Endothelial cell of umbilical vein (primary cell): ENCODE results near the gene ETAA1. TPM values are rescaled to one million over a fixed set of nuclear protein-coding genes. Genes with fewer than 3 reads are reported as not detected.

ENCODE experiments used
- BruUV-seq: library from RNA; stranded (reverse); fragments of 400-500 nt; replicated peaks from 2 replicates; lab custom pipeline; 2021; lab: Mats Ljungman, UMichigan
- CTCF ChIA-PET: fragments of 300-600, 350-600 bp; sonication (Branson Sonifier 250); formaldehyde crosslinking; loops from one replicate; lab custom pipeline; 2021; ENCODE audit warnings: antibody characterized with exemption, inconsistent platforms; lab: Charles Lee
- POLR2A ChIA-PET: fragments of 300-600, 350-600 bp; sonication (Branson Sonifier 250); formaldehyde crosslinking; loops from one replicate; lab custom pipeline; 2021; ENCODE audit warnings: antibody characterized with exemption, inconsistent platforms; lab: Charles Lee
- DNase-seq: peaks from one replicate; pipeline ENCODE4 v3.0.0-alpha.2; 2011; ENCODE audit warnings: low read depth, low spot score
- FAIRE-seq: peaks from 2 replicates; lab custom pipeline; 2011; peaks lifted over from hg19 to GRCh38; lab: Jason Lieb, UNC
- H2AFZ ChIP-seq: 2 replicates; pipeline ENCODE4 v1.6.0; 2012; ENCODE audit warnings: low read depth, low read length, control low read depth, inconsistent platforms
- H3K27ac ChIP-seq: 2 replicates; pipeline ENCODE4 v1.5.1; 2011; ENCODE audit warnings: low read depth, mild to moderate bottlenecking, control low read depth, low read length, moderate library complexity; ENCODE audit not compliant: insufficient read depth
- H3K27me3 ChIP-seq, 2 experiments: 2 replicates each; pipeline versions ENCODE4 v1.6.0 to v1.6.1; 2011; ENCODE audit warnings: low read length in 2 of 2, mixed read lengths in 1 of 2; ENCODE audit not compliant: control insufficient read depth in 2 of 2, insufficient read depth in 2 of 2
- H3K36me3 ChIP-seq, 2 experiments: 2 replicates in 1 of 2; 3 replicates in 1 of 2; pipeline ENCODE4 v1.5.1; 2011; ENCODE audit warnings: low read length in 2 of 2, mild to moderate bottlenecking in 1 of 2, moderate library complexity in 1 of 2; ENCODE audit not compliant: control insufficient read depth in 2 of 2, insufficient read depth in 2 of 2; ENCODE audit errors: extremely low read depth in 1 of 2
- H3K4me1 ChIP-seq: 3 replicates; pipeline ENCODE4 v1.5.1; 2011; ENCODE audit warnings: mild to moderate bottlenecking, low read length; ENCODE audit not compliant: control insufficient read depth, insufficient read depth; ENCODE audit errors: extremely low read depth
- H3K4me2 ChIP-seq: 2 replicates; pipeline ENCODE4 v1.6.1; 2011; ENCODE audit warnings: low read length, control low read depth, mixed read lengths; ENCODE audit not compliant: insufficient read depth
- H3K4me3 ChIP-seq, 3 experiments: fragments of 200-600 bp in 1 of 3; sonication (generic), shearing (Covaris generic) in 1 of 3; replicated peaks in 1 of 3; 2 replicates each; pipeline ENCODE4 v1.5.1; 2011 to 2016; ENCODE audit warnings: control low read depth in 3 of 3, low read length in 3 of 3, mild to moderate bottlenecking in 2 of 3, inconsistent platforms in 1 of 3, low read depth in 1 of 3, moderate library complexity in 1 of 3; ENCODE audit not compliant: insufficient read depth in 1 of 3
- H3K79me2 ChIP-seq: 2 replicates; pipeline ENCODE4 v1.6.0; 2012; ENCODE audit warnings: low read length, inconsistent platforms; ENCODE audit not compliant: control insufficient read depth, insufficient read depth
- H3K9ac ChIP-seq: replicated peaks from 2 replicates; pipeline ENCODE3; 2011; ENCODE audit warnings: low read length, control low read depth; ENCODE audit not compliant: insufficient read depth; ENCODE audit errors: extremely low read depth
- H3K9me1 ChIP-seq: replicated peaks from 3 replicates; pipeline ENCODE4 v1.6.0; 2011; ENCODE audit warnings: mild to moderate bottlenecking, low read length; ENCODE audit not compliant: control insufficient read depth, insufficient read depth; ENCODE audit errors: extremely low read depth
- H3K9me3 ChIP-seq: replicated peaks from 2 replicates; pipeline ENCODE4 v1.5.1; 2012; ENCODE audit warnings: low read length, inconsistent platforms; ENCODE audit not compliant: control insufficient read depth, insufficient read depth
- H4K20me1 ChIP-seq: replicated peaks from 2 replicates; pipeline ENCODE3; 2011; ENCODE audit warnings: mild to moderate bottlenecking, low read length; ENCODE audit not compliant: control insufficient read depth, insufficient read depth; ENCODE audit errors: extremely low read depth
- EZH2 ChIP-seq: IDR thresholded peaks from 2 replicates; pipeline ENCODE4 v1.6.1; 2012; ENCODE audit warnings: borderline replicate concordance, low read depth, mild to moderate bottlenecking, moderate library complexity, low read length, inconsistent platforms; ENCODE audit not compliant: severe bottlenecking
- FOS ChIP-seq: IDR thresholded peaks from 2 replicates; pipeline ENCODE4 v1.6.1; 2011; ENCODE audit warnings: mild to moderate bottlenecking, low read length, moderate library complexity, borderline replicate concordance; ENCODE audit not compliant: insufficient read depth
- GATA2 ChIP-seq: IDR thresholded peaks from 2 replicates; pipeline ENCODE4 v1.7.0; 2011; ENCODE audit warnings: low read depth, mild to moderate bottlenecking, moderate library complexity, mixed read lengths, low read length; ENCODE audit not compliant: insufficient read length, insufficient read depth
- JUN ChIP-seq: IDR thresholded peaks from 2 replicates; pipeline ENCODE4 v1.6.1; 2011; ENCODE audit warnings: borderline replicate concordance, low read depth; ENCODE audit not compliant: insufficient read length, insufficient read depth
- MYC ChIP-seq: IDR thresholded peaks from one replicate; pipeline ENCODE4 v1.6.1; 2011; ENCODE audit warnings: mild to moderate bottlenecking, low read depth, low read length
- POLR2A ChIP-seq: IDR thresholded peaks from 2 replicates; pipeline ENCODE4 v1.6.1; 2012; ENCODE audit warnings: low read depth, mild to moderate bottlenecking, control low read depth, low read length
- POLR2AphosphoS5 ChIP-seq: IDR thresholded peaks from 2 replicates; pipeline ENCODE4 v1.6.1; 2012; ENCODE audit warnings: low read depth, mild to moderate bottlenecking, control low read depth, low read length, moderate library complexity; ENCODE audit not compliant: insufficient read depth
- dilution Hi-C: fragments of 300-500 bp; cut with MboI; formaldehyde crosslinking; loops from one replicate; pipeline ENCODE4 v1.15.0; 2019; ENCODE audit warnings: low sequenced_read_pairs; ENCODE audit not compliant: extremely low pct_ligation_motif_present
- intact Hi-C: fragments of 100-400 bp; cut with micrococcal nuclease; formaldehyde crosslinking; loops from one replicate; pipeline ENCODE4 v1.10.0; 2022
- polyA plus RNA-seq, 4 experiments: library from polyadenylated mRNA; depleted of rRNA in 3 of 4; stranded (reverse) in 3 of 4; unstranded in 1 of 4; fragments of >200 nt; gene quantifications; 2 replicates each; pipeline versions ENCODE4 v1.2.1 to v1.2.3, GENCODE V29; 2011 to 2012; ENCODE audit warnings: missing spikeins in 1 of 4
- total RNA-seq: library from RNA; stranded (reverse); gene quantifications from 2 replicates; pipeline ENCODE4 v1.2.3, GENCODE V29; 2021
- TF ChIP-seq, protein P1 (sequence below), 2 donors: IDR thresholded peaks; 1 replicate in 1 of 2; 2 replicates in 1 of 2; pipeline ENCODE4 v1.5.1; 2011; ENCODE audit warnings: low read length in 2 of 2, mild to moderate bottlenecking in 2 of 2, moderate library complexity in 2 of 2, control low read depth in 1 of 2, inconsistent platforms in 1 of 2, low read depth in 1 of 2; ENCODE audit not compliant: insufficient read depth in 1 of 2; ENCODE audit errors: extremely low read depth in 1 of 2
- TF ChIP-seq, protein P2 (sequence below): IDR thresholded peaks from 2 replicates; pipeline ENCODE4 v1.6.1; 2011; ENCODE audit not compliant: insufficient read depth, insufficient read length

Gene ETAA1
- total and polyA plus RNA-seq, 2 donors (not counting 3 experiments of a cell fraction or from before 2014, with no cell fraction given), result 4.9 to 15.9 TPM

DNA sequence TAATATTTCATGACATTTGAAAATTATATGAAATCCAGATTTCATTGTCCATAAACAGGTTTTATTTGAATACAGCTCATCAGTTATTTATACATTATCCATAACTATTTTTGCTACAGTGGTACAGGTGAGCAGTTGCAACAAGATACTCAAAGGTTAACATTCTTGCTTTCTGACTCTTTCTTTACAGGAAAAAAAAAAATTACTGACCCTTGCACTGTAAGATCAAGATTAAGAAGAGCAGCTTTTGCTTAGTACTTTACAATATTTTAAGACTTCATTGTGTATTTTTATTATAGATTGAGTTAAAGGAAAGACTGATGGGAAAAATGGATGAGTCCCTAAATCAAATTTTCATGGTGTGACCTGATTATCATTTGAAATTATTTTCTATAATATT is 11.2 kb downstream of the ETAA1 start:
- ChIA-PET POLR2A (no interaction called here), CTCF (no interaction called here)
- no peak overlapping the region for H3K9ac ChIP-seq
- H3K9me1 ChIP-seq, result no peaks in the 10 kb centered on the region
- H3K4me1 ChIP-seq, result peaks cover 2% of the 10 kb centered on the region
- no peaks in the 10 kb centered on the region for H3K9me3 ChIP-seq
- no peak overlapping the region for H2AFZ ChIP-seq
- no peaks in the 10 kb centered on the region for H4K20me1 ChIP-seq
- intact Hi-C loops (no loop called here), dilution Hi-C loops (no loop called here)
- H3K36me3 ChIP-seq, result peaks cover 2 to 23% of the 10 kb centered on the region in 2 experiments
- H3K4me2 ChIP-seq, result no peak overlapping the region
- BruUV-seq, result no TSS peak
- DNase-seq (no peak), FAIRE-seq (no peak)
- H3K27me3 ChIP-seq, result no peaks in the 10 kb centered on the region
- no peak for TF ChIP-seq FOS
- TF ChIP-seq, protein P1, sequence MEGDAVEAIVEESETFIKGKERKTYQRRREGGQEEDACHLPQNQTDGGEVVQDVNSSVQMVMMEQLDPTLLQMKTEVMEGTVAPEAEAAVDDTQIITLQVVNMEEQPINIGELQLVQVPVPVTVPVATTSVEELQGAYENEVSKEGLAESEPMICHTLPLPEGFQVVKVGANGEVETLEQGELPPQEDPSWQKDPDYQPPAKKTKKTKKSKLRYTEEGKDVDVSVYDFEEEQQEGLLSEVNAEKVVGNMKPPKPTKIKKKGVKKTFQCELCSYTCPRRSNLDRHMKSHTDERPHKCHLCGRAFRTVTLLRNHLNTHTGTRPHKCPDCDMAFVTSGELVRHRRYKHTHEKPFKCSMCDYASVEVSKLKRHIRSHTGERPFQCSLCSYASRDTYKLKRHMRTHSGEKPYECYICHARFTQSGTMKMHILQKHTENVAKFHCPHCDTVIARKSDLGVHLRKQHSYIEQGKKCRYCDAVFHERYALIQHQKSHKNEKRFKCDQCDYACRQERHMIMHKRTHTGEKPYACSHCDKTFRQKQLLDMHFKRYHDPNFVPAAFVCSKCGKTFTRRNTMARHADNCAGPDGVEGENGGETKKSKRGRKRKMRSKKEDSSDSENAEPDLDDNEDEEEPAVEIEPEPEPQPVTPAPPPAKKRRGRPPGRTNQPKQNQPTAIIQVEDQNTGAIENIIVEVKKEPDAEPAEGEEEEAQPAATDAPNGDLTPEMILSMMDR (IDR thresholded peaks at IDR 0.05; ENCODE audit: extremely low read depth in 1 of 2, insufficient read depth in 1 of 2, low read depth in 1 of 2, low read length in 2 of 2), result no peak
- no peak for TF ChIP-seq MYC
- no peak for TF ChIP-seq EZH2
- TF ChIP-seq GATA2, result no peak
- TF ChIP-seq, protein P2, sequence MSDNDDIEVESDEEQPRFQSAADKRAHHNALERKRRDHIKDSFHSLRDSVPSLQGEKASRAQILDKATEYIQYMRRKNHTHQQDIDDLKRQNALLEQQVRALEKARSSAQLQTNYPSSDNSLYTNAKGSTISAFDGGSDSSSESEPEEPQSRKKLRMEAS, result no peak
- TF ChIP-seq POLR2A, result no peak
- TF ChIP-seq POLR2AphosphoS5, result no peak
- no peak for TF ChIP-seq JUN
- H3K27ac ChIP-seq, result no peak overlapping the region
- H3K4me3 ChIP-seq, result no peak overlapping the region
- peaks cover 11% of the 10 kb centered on the region for H3K79me2 ChIP-seq
